Activated T-cell treated with anti-CD3 and anti-CD28 coated beads for 24 hours (primary cell): ENCODE results near the gene BPNT1.
A peak's percentile ranks its signal among the peaks of the same experiment; 100 is the strongest.
"Not testable (repeated sequence)": the region's sequence is repeated elsewhere in the genome, so short reads cannot be mapped to it uniquely, and the experiment has no call there.

ENCODE experiments used
- DNase-seq: peaks from one replicate; pipeline ENCODE4 v3.0.0-alpha.2; 2020; ENCODE audit warnings: low read depth

The BPNT1 gene

DNA sequence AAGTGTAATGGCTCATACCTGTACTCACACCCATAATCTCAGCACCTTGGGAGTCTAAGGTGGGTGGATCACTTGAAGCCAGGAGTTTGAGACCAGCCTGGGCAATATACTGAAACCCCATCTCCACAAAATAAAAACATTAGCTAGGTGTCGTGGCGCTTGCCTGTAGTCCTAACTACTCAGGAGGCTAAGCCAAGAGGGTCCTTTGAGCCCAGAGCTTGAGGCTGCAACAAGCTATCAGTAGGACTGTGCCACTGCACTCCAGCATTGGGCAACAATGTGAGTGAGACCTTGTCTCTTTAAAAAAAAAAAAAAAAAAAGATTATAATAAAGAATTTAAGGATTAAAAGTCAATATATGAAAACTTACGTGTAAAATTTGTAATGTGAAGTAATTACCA lies 11.7 kb downstream of the BPNT1 start:
- no peak for DNase-seq

DNA sequence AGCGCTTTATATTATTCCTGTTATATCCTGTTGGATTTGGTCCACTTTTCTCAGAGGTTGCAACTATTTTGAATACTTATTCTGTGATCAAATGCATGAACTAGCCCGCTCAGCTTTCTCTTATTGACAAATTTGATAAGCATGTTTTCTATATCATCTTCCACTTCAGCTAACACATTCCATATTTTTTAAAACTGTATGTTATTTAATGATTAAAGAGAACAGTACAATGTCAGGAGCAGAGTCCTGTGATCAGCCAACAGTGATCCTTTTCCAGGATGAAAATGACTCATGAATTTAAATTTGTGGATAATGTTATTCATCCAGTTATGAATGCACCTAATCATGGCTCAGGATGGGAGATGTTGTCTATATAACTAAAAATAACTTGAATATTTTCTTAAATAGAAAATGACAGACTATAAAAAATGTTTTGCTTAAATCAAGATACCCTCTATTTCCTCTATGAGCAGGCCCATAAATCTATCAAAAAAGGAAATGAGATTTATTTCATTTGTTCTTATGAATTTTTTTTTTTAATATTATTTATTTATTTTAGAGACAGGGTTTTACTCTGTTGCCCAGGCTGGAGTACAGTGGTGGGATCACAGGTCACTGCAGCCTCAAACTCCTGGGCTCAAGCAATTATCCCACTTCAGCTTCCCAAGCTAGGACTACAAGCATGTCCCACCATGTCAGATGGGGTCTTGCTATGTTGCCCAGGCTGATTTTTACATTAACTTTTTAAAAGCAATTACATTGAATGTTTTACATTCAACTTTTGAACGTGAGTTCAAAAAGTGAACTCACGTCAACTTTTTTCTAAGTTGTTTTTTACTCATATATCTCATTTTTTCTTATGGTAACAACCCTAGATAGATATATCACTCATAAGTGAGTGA lies 12.5 kb downstream of the BPNT1 start:
- DNase-seq = no peak

DNA sequence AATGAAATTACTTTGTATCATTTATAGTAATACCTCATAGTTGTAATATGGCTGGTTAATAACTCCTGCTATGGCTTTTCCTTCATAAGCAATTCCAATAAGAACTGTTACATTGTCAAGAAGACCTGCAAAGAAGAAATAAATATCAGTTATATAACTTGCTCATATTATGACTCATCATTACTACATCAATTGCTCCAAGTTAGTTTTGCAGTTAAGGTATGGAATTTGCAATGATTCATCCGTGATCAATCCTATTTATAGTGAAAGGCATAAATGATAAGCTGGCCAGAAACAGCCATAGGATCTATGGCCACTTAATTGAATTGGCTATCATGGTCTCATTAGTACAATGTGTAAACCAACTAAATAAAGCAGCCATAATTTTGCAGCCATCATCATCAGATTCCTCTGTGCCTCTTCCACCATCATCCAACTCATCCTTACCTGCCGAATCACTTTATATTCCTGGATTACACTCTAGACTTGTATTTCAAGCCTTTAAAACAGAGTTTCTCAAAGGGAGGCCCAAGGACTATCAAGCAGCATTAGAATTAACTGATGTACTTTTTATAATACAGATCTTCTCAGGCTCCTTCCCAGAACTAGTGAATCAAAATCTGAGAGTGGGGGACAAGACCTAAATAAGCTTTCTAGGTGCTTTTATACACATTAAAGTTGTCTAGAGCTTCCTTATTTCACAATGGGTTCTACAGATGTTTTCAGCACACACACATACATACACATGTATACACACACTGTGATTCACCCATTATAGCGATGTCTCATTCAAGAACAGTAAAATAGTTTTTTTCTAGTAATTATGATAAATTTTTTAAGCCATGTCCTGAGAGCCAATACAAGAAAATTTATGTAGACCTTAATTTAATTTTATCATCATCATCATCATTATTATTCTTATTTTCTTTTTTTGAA lies 22.1 kb downstream of the BPNT1 start:
- DNase-seq = no peak

DNA sequence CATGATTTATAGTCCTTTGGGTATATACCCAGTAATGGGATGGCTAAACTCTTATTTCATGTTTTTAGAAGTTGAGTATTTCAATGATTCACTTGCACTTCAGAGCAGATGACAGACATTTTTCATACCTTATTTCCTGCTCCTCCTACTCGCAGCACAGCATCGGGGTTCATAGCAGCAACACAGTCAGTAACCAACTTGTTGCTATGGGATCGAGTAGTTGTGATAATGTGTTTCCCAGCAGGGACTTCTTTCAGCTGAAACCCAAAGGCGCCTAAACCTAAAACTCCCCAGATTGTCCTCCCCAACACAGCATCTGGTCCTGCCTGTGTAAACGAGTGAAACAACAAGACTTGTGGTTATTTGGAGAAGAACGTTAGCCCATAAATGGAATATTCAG lies 27.0 kb downstream of the BPNT1 start:
- DNase-seq = no peak

DNA sequence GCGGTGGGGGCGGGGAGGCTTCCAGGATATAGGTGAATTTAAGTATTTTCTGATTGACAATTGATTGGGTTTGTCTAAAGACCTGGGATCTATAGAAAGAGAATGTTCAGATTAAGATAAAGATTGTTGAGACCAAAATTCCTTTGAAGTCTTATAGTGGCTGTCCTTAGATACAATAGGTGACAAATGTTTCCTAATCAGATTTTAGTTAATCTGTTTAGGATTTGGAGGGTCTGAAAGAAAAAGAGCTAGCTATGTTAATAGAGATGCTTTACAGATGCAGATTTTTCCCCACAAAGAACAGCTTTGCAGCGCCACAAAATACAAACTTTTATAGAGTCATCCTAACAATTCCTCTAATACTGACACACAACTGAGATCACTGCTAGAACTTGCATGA lies 28.7 kb downstream of the BPNT1 start:
- DNase-seq = no peak

DNA sequence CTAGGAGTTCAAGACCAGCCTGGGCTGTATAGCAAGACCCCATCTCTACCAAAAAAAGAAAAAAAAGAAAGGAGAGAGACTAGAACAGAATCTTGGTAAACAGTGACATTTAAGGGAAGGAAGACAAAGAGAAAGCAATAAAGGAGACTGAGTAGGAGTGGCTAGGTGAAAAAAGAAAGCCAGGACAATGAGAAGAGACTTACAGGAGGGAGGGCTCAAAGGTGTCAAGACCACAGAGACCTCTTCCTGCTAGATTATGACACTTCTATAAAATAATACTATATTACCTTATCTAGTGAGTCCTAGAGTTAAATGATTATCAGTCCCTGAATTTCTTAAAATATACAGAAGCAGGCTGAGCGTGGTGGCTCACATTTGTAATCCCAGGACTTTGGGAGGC lies 33.2 kb downstream of the BPNT1 start:
- DNase-seq = no peak

DNA sequence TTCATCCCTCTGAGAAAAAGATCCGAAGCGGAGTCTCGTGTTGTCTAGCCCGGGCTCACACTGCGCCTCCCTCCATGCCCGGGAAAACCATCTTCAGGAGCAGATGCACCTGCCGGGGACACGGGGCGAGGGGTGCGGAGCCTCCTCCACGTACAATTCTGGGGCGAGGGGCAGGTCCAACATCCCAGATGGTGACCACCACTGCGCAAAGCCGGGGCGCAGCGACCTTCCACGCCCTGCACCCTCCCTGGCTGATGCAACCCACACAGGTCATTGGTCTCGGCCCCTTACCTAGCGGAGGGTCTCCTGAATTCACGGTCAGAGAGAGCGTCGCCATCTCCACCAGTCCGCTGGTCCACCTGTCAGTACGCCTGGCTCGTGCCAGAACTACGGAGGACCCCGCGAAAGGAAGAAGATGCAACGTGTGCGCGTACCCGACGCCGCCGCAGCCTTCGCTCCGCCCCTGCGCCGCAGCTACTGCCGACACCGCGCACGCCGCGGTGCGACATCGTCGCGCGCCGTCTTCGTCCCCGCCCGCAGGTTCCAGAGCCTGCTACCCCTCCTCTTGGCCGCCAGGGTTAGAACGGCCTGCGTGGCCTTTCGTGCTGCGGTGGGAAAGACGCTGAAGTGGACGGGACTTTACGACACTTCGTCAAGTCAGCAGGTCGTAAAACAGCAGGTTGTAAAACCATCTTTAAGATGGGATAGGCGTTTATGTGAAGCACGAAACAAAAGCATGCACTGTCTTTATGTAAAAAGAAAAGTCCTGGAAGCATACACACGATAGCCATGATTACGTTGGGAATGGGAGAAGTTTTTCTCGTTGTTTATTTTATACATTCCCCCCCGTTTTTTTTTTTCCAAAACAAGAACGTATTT lies 43.3 kb downstream of the BPNT1 start, which contains the start of gene EPRS1:
TSS of gene EPRS1 (minus strand) at position 454 of the 879 bp plus-strand sequence. CDS start at position 337, 117 bp downstream.
- DNase-seq = peak; percentile 92

DNA sequence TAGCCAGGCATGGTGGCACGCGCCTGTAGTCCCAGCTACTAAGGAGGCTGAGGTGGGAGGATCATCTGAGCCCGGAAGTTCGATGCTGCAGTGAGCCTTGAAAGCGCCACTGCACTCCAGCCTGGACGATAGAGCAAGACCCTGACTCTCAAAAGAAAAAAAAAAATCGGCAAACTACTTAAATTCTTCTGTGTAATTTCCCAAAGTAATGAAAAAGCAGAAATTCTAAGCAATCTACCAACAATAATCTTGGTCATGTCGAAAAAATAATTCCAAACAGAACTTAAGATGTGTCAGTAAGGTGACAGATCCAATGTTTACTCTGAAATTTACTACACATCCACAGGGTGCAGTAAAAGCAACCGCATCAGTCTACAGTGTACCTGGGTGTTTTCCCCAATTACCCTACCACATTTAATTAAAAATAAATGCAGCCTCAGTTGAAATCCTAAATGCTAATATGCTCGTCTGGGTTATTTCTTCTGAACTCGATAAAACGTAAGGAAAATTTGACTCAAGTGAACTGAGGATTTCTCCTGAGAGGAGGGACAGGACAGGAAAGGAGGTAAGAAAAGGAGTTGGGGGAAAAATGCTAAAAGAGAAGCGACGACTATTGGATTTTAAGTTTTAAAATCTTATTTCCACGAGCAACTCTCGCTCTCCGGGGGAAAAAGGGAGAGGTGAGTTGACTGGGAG lies 44.1 kb downstream of the BPNT1 start:
- DNase-seq = no peak

DNA sequence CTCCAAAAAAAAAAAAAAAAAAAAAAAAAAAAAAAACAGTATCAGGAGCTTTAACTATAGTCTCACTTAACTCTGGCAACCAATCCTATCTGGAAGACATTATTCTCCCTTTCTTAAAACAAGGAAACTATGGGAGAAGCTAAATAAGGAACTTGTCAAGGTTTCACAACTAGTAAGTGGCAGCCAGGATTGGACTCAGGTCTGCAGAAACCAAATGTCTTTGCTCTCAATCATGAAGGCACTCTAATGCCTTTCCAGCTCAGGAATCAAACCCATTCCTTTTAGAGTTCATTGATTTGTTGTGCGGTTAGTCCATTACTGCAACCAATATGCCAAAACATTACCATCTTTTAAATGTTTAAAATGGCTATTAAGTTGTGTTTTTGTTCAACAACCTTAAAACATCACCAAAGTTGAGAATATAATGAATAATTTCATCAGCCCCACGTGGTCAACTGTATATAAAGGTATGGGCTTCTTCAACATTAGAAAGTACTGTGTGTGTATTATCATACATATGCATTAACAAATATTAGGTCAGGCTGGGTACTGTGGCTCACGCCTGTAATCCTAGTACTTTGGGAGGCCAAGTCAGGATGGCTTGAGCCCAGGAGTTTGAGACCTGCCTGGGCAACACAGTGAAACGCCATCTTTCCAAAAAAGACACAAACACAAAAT lies 44.8 kb downstream of the BPNT1 start:
- no peak for DNase-seq

DNA sequence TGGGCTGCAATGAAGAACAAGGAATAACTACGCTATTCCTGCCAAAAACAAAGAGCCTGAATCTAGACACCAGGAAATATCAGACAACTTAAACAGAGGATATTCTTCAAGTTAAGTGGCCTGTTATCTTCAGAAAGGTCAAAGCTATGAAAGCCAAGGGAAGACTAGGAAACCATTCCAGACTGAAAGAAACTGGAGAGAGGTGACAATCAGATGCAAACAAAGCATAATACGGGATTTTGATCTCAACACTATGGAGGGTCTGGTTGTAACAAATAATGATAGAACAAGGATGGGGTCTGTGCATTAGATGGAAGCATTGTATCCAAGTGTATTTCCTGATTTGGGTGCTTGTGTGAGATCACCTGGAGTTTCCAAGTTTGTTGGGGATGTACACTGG lies 45.9 kb downstream of the BPNT1 start:
- no peak for DNase-seq

DNA sequence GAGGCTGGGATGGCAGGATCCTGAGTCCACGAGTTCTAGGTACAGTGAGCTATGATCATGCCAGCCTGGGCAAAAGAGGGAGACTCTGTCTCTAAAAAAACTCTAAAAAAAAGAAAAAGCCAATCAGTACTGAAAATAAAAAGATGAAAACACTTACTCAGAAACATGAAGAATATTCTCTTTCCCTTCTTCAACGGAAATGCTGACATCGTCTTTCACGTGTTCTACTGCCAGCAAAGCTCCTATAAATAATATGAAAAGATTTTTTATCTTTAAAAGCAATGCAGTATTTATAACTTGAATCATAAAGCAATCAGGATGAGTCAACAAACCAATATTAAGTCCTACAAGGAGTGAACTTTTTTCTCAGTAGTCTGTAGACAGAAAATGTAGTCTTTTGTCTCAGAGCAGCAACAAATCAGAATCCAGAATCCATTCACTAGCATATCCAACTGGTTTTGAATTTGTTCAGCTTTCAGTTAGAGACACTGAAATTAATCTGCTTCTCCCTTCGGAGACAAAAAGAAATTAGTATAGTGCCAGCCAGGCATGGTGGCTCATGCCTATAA lies 49.5 kb downstream of the BPNT1 start:
- no peak for DNase-seq

DNA sequence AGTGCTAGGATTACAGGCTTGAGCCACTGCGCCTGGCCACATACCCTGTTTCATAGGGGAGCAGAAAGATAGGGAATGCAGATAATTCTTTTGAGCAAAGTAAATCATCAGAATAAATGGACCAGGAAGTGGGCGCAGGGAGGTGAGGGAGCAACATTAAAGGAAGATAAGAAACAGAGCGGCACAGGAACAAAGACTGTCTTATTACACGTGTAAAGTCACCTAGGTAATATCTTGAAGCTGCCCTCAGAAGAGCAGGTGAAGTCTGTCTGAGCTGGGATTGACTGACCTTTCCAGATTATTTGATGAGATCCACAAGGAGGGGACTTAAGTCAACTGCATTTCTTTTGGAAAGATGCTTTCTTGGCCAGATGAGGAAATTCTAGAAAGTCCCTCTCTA lies 50.9 kb downstream of the BPNT1 start:
- DNase-seq = no peak

DNA sequence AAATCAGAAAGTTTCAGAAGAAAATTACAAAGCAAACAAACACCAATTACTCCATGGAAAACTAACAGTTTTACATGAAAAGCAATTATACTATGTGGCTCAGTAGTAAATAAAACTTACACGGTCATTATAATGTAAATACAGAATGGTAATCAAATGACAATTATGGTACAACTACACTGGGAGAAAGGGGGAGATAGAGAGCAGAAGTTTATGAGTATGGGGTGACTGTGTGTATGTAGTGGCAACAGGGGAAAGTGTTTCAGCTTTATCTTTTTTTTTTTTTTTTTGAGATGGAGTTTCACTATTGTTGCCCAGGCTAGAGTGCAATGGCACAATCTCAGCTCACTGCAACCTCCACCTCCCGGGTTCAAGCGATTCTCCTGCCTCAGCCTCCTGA lies 51.8 kb downstream of the BPNT1 start:
- not testable (repeated sequence) for DNase-seq

DNA sequence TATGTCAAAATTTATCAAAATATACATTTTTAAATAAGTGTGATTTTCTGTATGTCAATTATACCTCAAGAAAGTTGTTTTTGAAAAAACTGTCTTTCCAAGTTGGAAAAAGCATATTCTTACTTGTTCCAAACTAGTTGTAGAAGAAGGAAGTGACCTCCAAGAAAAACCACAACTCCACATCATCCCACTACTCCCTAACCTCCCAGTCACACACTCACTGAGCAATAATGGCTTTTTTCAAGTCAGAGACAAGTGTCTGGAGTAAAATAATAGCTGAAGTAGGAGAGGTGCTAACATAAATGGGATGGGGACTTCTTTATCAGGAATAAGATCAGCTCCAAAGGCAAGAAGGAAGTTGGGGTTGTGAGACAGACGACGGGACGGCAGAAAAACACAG lies 56.7 kb downstream of the BPNT1 start:
- no peak for DNase-seq

DNA sequence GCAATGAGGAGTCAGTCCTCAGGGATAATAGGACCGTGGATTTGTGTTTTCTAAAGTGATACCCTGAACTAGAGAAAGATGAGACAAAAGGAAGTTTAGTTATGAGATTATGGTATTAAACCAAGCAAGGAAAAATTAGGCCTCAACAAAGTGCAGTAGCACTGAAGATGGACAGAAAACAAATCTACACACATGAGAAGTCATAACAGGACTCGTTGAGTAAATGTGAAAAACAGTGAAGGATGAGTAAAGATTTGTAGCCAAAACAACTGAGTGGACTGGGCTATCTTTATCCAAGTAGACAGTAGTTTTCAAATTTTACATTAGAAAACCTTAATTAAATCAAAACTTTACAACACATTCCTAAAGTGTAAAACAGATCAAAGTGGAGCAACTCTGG lies 58.3 kb downstream of the BPNT1 start:
- no peak for DNase-seq

DNA sequence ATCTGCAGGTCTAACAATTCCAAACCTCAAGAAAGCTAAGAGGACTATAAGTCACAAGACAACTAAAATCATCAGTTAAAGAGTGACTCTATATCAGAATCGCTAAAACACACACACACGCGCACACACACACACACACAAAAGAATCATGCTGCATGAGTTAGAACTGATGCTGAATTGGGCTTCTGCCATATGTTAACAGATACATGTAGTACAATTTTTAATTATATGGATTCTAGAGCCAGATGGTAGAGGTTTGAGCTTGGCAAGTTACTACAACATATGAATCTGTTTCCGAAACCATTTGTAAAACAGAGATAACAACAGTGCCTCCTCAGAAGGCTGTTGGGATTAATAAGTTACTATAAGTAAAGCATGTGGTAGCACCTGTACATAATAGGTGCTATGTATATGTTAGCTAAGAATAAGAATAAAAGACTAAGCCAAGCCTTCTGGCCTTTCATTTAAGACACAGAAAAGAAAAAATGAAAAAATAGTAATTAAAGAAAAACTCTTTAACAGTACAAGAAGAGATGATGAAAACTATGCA lies 61.2 kb downstream of the BPNT1 start:
- no peak for DNase-seq

DNA sequence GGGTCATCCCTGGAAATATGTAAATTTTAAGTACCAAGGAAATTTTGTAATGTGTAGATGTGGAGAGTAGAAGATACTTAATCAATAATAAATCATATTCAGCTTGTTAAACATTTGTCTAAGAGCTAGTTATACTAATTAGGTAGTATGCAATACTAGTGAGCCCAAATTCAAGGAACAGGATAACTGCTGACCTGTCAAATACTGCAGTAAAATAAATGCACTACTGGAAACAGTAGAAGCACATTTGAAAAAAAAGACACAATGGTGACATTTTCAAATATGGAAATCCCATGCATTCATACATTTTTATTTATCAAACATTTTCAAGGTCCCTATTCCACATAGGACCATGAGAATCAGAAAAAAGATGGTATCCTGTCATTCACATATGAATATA lies 70.5 kb downstream of the BPNT1 start:
- no peak for DNase-seq

DNA sequence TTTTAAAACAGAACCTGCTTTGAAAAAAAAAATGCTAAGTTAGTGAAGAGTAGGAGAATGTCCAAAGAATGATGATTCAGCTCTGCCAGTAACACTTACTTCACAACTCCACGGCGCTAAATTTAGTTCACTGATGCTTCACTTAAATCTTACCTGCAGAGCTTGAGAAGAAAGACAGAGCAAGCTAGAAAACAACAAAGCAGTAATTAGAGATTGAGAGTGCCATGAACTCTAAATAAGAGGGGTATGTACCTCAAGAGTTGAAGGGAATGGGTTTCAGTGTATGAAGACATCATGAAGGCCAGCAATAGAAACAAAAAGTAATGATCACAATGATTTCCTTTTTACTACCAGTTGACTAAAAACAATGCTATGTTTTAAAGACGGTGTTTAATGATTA lies 76.1 kb downstream of the BPNT1 start:
- no peak for DNase-seq

DNA sequence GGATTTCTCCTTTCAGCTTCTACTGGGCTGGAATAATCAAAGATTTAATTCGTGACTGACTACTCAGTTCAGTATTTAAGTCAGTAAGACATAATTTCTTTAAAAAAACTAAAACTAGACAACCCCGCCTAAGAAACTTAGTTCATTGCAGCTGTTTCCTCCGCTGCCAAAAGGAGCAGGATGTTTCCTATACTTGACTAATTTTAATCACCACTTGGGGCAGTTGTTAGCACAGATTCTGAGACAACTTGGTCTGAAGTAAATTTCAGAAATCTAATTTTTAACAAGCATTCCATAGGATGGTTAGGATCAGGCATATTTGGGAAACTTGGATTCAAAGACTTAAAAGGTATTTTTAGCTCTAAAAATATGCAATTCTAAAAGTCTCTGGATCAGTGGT lies 77.3 kb downstream of the BPNT1 start:
- DNase-seq = no peak

DNA sequence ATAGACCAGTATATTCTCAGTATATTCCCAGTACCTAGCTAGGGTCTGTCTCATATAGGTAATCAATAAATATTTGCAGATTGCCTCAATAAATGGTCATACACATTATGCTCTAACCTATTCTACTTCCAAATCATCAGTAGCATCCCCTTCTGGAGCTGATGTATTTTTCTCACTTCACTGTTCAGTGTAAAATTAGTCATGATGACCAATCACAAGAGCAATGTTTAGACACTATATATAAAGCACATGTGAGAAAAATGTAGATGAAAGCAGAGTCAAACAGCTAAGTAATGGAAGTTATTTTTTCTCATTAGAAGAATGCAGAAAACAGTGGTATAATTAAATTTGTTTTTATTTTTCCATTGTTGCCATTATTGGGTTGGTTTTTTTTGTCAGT lies 78.0 kb downstream of the BPNT1 start:
- DNase-seq = no peak
